Right forelimb (tissue), 1 donor: Measurements from ENCODE around the gene HMX1.
A peak's percentile ranks its signal among the peaks of the same experiment; 100 is the strongest.

ENCODE experiments used
- DNase-seq: peaks from one replicate; pipeline ENCODE4 v3.0.0-alpha.2; 2018

Gene HMX1

GRCh38 chr4:8871417-8872401 is at the start of gene HMX1:
TSS of gene HMX1 (minus strand) at chr4:8871839. CDS start at chr4:8871614, 225 bp downstream.
- DNase-seq, result peak; percentile 63

- DNase-seq, result peak; percentile 39
Observed at GRCh38 chr4:8920969-8921368, 49.3 kb upstream of the HMX1 start.

DNA sequence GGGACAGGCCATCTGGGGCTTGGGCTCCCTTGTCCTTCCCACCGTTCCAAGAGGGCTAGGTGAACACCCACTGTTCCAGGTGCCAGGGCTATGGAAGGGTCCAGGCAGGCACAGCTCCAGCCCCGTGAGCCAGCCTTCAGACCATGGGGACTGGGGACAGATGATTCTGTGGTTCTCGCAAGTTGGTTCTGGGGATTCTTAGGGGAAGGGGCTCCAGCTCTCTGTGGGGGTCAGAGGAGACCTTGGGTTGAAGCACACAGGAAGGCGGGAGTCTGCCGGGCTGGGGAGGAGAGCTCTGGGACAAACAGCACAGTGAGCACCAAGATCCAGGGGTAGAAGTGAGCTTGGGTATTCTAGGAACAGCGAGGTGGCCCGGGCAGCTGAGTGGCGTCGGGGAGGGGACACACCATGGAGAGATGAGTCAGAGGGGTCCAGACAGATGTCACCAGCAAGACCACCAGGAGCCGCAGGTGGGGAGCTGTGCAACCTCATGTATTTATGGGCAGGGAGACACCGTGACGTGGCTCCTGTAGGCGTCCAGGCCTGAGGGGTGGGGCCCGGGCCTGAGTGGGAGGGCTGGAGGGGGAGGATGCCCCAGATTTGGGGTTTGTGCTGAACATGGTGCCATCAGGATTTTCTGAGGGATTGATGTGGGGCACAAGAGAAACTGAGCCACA is 48.8 kb upstream of the HMX1 start:
- peak; percentile 26 for DNase-seq

- peak; percentile 23 for DNase-seq
Observed at GRCh38 chr4:8919651-8920288, 48.1 kb upstream of the HMX1 start.

- peak; percentile 88 for DNase-seq
Observed at GRCh38 chr4:8917868-8918783, 46.5 kb upstream of the HMX1 start.

DNA sequence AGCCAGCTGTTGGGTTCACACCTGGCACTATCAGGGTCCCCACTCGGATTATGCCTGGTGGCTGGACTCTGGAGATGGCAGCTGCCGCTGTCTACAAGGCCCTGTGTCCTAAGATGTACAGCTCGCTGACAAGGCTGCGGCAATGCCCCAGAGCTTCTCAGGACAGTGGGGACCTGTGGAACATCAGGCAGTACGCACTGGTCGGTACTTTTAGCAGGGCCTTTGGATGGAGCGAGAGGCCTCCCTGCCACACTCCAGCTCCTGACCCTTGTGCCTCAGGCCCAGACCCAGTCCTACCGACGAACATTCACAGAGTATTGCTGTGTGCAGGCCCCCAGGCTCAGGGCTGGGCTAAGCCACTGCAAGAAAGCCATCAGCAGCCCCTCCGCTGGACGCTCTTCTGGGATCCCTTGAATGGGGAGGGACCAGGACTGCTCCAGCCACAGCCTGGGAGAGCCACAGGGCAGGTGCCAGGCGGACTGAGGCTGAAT is 45.7 kb upstream of the HMX1 start:
- peak; percentile 37 for DNase-seq

GRCh38 chr4:8916906-8917305 is 45.3 kb upstream of the HMX1 start:
- DNase-seq, result peak; percentile 7

DNA sequence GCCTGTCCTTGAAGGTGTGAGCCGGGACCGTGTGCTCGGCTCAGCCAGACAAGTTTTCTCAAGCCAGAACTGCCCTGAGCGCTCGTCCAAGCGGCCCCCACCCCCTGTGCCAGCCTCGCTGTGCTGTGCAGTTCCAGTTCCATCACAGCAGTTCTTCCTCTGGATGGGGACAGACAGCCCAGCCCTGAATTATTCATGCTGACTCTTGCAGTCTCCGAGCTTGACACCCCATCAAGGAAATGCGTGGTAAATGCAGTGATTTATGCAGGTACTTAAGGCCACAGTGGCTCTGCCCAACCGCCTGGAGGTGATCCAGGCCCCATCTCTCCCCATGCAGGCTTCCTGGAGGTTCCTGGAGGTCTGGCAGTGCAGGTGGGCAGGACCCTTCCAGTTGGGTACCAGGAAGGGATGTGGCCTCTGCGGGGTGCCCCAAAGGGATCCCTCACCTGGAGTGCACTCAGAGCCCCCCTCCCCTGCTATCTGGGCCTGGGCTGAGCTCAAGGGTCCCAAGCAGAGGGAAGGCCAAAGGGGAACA is 44.8 kb upstream of the HMX1 start:
- peak; percentile 21 for DNase-seq

- DNase-seq, result peak; percentile 28
Observed at GRCh38 chr4:8915201-8916200, 43.9 kb upstream of the HMX1 start.

DNA sequence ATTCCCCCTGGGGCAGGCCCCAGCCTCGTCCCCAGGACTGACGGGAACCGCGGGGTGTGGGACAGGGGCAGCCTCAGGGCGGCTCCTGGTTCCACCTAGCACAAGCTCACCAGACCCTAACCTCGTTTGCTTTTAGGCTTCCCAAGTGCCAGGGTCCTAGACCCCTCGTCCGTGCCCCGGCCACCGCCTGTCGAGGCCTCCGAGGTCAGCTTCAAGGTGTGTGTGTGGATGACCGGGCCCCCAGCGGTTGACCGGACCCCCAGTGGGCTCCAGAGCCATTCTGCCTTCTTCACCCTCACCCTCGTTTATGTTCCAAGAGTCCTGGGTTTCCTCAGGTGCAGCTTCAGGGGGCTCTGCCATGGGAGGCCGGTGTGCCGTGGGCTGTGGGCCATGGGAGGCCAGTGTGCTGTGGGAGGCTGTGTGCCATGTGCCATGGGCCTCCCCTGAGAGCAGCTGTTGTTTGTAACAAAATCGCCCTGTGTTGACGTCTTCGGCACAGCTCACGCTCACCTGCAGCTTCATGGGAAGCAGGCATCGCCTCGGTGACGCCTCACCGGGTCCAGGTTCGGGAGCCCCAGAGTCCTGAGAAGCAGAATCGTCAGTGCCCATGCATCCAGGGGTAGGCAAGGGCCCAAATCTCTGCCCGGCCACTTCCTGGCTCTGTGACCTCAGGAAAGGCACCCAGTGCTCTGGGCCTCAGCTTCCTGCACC is 43.0 kb upstream of the HMX1 start:
- DNase-seq, result peak; percentile 38

DNA sequence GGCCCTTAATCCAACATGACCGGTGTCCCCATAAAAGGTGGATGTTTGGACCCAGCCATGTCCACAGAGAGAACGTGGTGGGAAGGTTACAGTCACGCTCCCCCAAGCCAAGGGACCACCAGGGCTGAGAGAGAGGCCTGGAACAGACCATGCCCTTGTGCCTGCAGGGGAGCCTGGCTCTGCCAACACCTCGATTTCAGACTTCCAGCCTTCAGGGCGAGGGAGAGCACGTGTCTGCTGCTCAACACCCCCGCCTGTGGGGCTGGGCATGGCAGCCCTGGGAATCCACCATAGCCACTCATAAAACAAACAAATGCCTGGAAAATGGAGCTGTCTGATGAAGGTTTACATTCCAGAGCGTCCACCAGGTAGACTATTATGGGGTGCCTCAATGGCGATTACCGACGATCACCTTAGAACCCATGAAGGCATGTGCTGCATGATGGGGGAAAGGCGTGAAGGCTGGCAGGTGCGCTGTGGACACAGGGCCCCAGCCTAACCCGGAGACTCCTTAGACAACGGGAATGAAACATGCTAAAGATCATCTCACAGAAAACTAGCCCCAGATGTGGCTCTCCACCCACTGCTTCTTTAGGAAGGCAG is 42.3 kb upstream of the HMX1 start:
- peak; percentile 20 for DNase-seq

- DNase-seq, result peak; percentile 31
Observed at GRCh38 chr4:8913121-8913857, 41.6 kb upstream of the HMX1 start.

- peak; percentile 19 for DNase-seq
Observed at GRCh38 chr4:8912506-8912905, 40.9 kb upstream of the HMX1 start.

DNA sequence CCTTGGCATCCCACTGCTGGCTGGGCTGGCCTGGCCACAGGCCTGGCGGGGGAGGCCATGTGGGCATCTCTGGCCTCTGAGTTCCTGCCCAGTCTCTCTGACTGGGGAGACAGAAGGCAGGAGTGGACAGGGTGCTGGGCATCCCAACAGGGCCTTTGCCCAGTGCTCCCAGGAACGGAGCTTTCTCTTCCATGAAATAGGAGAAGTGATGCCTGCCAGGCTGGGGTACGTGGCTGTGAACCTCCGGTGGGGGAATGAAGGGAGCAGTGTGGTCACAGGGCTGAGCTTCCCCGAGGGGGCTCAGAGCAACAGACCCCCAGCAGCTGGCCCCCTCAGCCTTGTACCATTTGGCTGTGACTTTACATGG is 40.4 kb upstream of the HMX1 start:
- DNase-seq, result peak; percentile 43

DNA sequence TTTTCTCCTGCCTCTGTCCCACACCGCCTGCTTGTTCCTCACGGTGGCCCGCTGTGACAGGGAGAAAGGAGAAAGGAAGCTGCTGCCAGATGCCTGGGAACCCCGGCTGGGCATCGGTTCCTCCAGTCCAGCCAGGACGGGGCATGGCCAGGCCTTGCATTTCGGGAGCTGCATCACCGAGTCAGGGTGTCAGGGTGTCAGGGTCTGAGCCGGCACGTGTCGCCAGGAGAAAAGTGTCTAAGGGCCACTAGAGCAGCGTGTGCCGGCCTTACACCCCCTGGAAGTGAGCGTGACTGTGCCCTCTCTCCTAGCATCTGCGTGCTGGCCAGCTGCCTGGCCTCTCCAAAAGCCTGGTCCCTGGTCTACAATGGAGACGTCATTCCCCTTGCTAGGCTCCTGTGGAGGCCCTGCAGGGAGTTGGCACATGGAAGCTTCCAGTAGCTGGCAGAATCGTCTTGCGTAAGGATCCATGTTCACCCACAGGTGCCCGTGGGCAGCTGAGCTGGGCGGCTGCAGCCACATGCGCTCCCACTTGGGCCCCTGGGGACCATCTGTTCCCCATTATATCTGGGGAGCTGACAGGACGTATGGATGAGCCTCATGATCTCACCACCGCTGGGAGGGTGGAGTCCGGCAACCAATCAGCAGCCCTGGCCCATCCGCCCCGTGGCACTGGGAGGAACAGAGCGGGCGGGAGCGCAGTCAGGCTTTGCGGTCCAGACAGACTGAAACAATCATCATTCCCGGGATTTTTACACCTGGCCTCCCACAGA is 39.9 kb upstream of the HMX1 start:
- peak; percentile 42 for DNase-seq

DNA sequence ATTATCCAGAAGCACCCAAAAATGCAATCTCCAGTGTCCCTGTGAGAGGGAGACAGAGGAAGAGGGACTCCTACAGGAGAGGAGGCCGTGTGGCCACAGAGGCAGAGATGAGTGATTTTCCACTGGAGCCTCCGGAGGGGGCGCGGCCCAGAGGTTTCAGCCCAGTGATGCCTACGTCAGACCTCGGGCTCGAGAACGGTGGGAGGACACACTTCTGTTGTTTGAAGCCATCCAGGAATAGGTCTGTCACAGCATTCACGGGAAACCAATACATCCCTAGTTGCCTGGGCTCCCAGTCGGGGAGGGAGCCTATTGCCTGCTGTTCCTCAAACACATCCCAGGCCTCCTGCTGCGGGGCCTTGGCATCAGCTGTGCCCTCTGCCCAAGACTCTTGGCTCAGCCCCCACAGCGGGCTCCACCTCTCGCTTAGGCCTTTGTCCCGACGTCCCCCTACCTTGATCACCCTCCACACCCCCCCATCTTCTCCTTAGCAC is 39.2 kb upstream of the HMX1 start:
- DNase-seq, result peak; percentile 39

GRCh38 chr4:8910100-8910821 is 38.6 kb upstream of the HMX1 start:
- peak; percentile 38 for DNase-seq
